Spleen (tissue), 11 donors: ENCODE results near the gene SERINC3. TPM values are rescaled to one million over a fixed set of nuclear protein-coding genes. Genes with fewer than 3 reads are reported as not detected.
"Not testable (repeated sequence)": the region's sequence is repeated elsewhere in the genome, so short reads cannot be mapped to it uniquely, and the experiment has no call there.

Experiments
- DNase-seq: peaks from one replicate; pipeline ENCODE4 v3.0.0-alpha.2; 2020
- H3K27ac ChIP-seq, 8 donors: fragments of 200-600 bp; sonication (generic) in 7 of 8; 1 replicate in 4 of 8; 2 replicates in 4 of 8; pipeline versions ENCODE4 v1.5.0 to v1.8.0; 2016 to 2021; ENCODE audit warnings: inconsistent platforms in 4 of 8, mild to moderate bottlenecking in 4 of 8, moderate library complexity in 1 of 8
- H3K27me3 ChIP-seq, 7 donors: fragments of 200-600 bp; sonication (generic) in 6 of 7; replicated peaks in 1 of 7; 1 replicate in 4 of 7; 2 replicates in 3 of 7; pipeline versions ENCODE4 v1.5.0 to v1.8.0; 2016 to 2021; ENCODE audit warnings: inconsistent platforms in 3 of 7, mild to moderate bottlenecking in 1 of 7
- H3K36me3 ChIP-seq, 6 donors: fragments of 200-600 bp; sonication (generic) in 5 of 6; 1 replicate in 4 of 6; 2 replicates in 2 of 6; pipeline versions ENCODE4 v1.5.0 to v1.8.0; 2016 to 2021; ENCODE audit warnings: inconsistent platforms in 2 of 6
- H3K4me1 ChIP-seq, 6 donors: fragments of 200-600 bp; sonication (generic) in 5 of 6; 1 replicate in 3 of 6; 2 replicates in 3 of 6; pipeline versions ENCODE4 v1.5.0 to v1.8.0; 2016 to 2021; ENCODE audit warnings: inconsistent platforms in 3 of 6
- H3K4me3 ChIP-seq, 8 donors: fragments of 200-600 bp; sonication (generic) in 7 of 8; 1 replicate in 4 of 8; 2 replicates in 4 of 8; pipeline versions ENCODE4 v1.5.0 to v1.8.0; 2016 to 2021; ENCODE audit warnings: inconsistent platforms in 4 of 8, mild to moderate bottlenecking in 4 of 8, moderate library complexity in 2 of 8
- H3K9me3 ChIP-seq, 8 donors: fragments of 200-600 bp; sonication (generic) in 7 of 8; 1 replicate in 4 of 8; 2 replicates in 4 of 8; pipeline versions ENCODE4 v1.5.0 to v1.8.0; 2016 to 2021; ENCODE audit warnings: inconsistent platforms in 4 of 8
- POLR2A ChIP-seq, 3 donors: fragments of 450-650 bp; IDR thresholded peaks; one replicate each; pipeline ENCODE4 v1.5.1; 2017; ENCODE audit warnings: antibody characterized with exemption in 3 of 3, mild to moderate bottlenecking in 1 of 3
- POLR2AphosphoS5 ChIP-seq, 3 donors: sonication (generic); formaldehyde crosslinking; IDR thresholded peaks; one replicate each; pipeline ENCODE4 v1.5.1; 2017; ENCODE audit warnings: antibody characterized with exemption in 3 of 3
- WGBS, 5 donors: extraction: QIAGEN DNeasy Blood & Tissue Kit in 3 of 5; methylation state at CpG; one replicate each; pipeline versions ENCODE4 v1.1.5 to v1.1.7; 2013 to 2018; 5-methylcytosine and 5-hydroxymethylcytosine counted together
- intact Hi-C: fragments of 100-400 bp; cut with DNase I; formaldehyde crosslinking; loops from one replicate; pipeline ENCODE4 v1.15.0; 2023; ENCODE audit warnings: low total_unique reads
- polyA plus RNA-seq, 3 donors: library from polyadenylated mRNA; stranded (reverse); fragments of 200-250 nt; gene quantifications; one replicate each; pipeline ENCODE4 v1.2.1, GENCODE V29; 2013
- total RNA-seq, 7 donors: library from RNA; depleted of rRNA in 3 of 7; stranded (reverse); fragments of >200 nt in 3 of 7; fragmentation: NEBNext Ultra II Directional in 4 of 7; extraction: Animal tissue kit (Norgen Biotek cat#: 25700) in 4 of 7; gene quantifications; one replicate each; pipeline versions ENCODE4 v1.1.0 to v1.2.1, GENCODE V29; 2016 to 2021
- TF ChIP-seq, protein P1 (sequence below), 11 experiments: fragments of 200-600 bp in 7 of 11; fragments of 450-650 bp in 4 of 11; sonication (generic) in 4 of 11; IDR thresholded peaks in 8 of 11; conservative IDR thresholded peaks in 3 of 11; 1 replicate in 7 of 11; 2 replicates in 4 of 11; pipeline versions ENCODE4 v1.4.0 to v1.8.0; 2016 to 2021; ENCODE audit warnings: antibody characterized with exemption in 11 of 11, inconsistent platforms in 4 of 11, mild to moderate bottlenecking in 1 of 11
- donor health status: healthy with polysubstance abuse.
- donor health status: DM: no; HTN: no; CAD: no; lungs with moderate emphysema.
- donor health status: DM: no; HTN: no; CAD: no.
- donor health status: Bipolar disorder and iron deficiency.
- donor health status: healthy.
- donor health status: DM: no; HTN: no; CAD: no.
- donor health status: DM: yes; HTN: yes; CAD: no.

The SERINC3 gene
- total and polyA plus RNA-seq, 10 donors, result 14.5 to 117 (median 85.5) TPM

DNA sequence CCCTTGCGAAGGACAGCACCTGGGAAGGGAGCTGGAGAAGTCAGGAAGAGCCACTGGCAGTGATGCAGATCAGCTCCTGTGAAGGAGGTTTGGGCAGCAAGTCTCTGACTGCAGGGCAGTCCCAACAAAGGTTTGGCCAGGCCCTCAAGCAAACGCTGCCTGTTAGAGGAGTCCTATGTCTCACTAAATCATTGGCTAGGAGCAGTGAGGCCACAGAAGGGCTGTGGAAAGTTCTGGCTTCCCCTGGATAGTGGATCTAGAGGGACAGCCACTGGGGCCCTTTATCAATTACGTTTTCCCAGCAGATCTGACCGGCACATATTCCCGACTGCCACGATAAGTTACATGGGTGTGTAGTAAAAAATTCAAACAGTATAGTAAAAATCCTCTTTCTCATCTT, 43.7 kb downstream of the SERINC3 start:
- no peak overlapping the region for H3K27ac ChIP-seq
- peaks cover 0 to 38% (median 17%) of the 10 kb centered on the region in 6 donors for H3K36me3 ChIP-seq
- TF ChIP-seq POLR2A (IDR thresholded peaks at IDR 0.05) (no peak), POLR2AphosphoS5 (IDR thresholded peaks at IDR 0.05) (no peak)
- TF ChIP-seq, protein P1, sequence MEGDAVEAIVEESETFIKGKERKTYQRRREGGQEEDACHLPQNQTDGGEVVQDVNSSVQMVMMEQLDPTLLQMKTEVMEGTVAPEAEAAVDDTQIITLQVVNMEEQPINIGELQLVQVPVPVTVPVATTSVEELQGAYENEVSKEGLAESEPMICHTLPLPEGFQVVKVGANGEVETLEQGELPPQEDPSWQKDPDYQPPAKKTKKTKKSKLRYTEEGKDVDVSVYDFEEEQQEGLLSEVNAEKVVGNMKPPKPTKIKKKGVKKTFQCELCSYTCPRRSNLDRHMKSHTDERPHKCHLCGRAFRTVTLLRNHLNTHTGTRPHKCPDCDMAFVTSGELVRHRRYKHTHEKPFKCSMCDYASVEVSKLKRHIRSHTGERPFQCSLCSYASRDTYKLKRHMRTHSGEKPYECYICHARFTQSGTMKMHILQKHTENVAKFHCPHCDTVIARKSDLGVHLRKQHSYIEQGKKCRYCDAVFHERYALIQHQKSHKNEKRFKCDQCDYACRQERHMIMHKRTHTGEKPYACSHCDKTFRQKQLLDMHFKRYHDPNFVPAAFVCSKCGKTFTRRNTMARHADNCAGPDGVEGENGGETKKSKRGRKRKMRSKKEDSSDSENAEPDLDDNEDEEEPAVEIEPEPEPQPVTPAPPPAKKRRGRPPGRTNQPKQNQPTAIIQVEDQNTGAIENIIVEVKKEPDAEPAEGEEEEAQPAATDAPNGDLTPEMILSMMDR (IDR thresholded peaks at IDR 0.05 in 8 of 11, conservative IDR thresholded peaks at IDR 0.05 in 3 of 11), result no peak
- no peaks in the 10 kb centered on the region for H3K9me3 ChIP-seq
- H3K4me1 ChIP-seq, result peaks cover 4 to 58% (median 31%) of the 10 kb centered on the region in 6 donors
- intact Hi-C loops, result loop anchor here (5.0 kb wide), 1 partner anchor 129 kb away; no protein-coding TSS in a partner anchor
- no peak for DNase-seq
- H3K27me3 ChIP-seq, result no peaks in the 10 kb centered on the region
- WGBS, 5 donors, result 75 to 95% (median 90%) methylated on average over 5 to 6 of the region's 6 CpGs
- no peak overlapping the region for H3K4me3 ChIP-seq

- peaks cover 0 to 28% (median 12%) of the 10 kb centered on the region in 6 donors for H3K36me3 ChIP-seq
- DNase-seq, result no peak
- intact Hi-C loops, result loop anchor here (5.0 kb wide), 1 partner anchor 130 kb away; no protein-coding TSS in a partner anchor
- no peak overlapping the region for H3K4me3 ChIP-seq
- no peaks in the 10 kb centered on the region for H3K9me3 ChIP-seq
- H3K27ac ChIP-seq, result peak overlapping the region in 2 of 8 donors; percentile 96 to 97
- H3K27me3 ChIP-seq, result no peaks in the 10 kb centered on the region
- peaks cover 4 to 58% (median 31%) of the 10 kb centered on the region in 6 donors for H3K4me1 ChIP-seq
- TF ChIP-seq POLR2A (IDR thresholded peaks at IDR 0.05) (no peak), POLR2AphosphoS5 (IDR thresholded peaks at IDR 0.05) (no peak)
- TF ChIP-seq, protein P1 (IDR thresholded peaks at IDR 0.05 in 8 of 11, conservative IDR thresholded peaks at IDR 0.05 in 3 of 11), result no peak
- WGBS, 5 donors, result 94 to 99% (median 96%) methylated on average over 3 of the region's 3 CpGs
Observed at GRCh38 chr20:44477151-44477550, 44.7 kb downstream of the SERINC3 start.

DNA sequence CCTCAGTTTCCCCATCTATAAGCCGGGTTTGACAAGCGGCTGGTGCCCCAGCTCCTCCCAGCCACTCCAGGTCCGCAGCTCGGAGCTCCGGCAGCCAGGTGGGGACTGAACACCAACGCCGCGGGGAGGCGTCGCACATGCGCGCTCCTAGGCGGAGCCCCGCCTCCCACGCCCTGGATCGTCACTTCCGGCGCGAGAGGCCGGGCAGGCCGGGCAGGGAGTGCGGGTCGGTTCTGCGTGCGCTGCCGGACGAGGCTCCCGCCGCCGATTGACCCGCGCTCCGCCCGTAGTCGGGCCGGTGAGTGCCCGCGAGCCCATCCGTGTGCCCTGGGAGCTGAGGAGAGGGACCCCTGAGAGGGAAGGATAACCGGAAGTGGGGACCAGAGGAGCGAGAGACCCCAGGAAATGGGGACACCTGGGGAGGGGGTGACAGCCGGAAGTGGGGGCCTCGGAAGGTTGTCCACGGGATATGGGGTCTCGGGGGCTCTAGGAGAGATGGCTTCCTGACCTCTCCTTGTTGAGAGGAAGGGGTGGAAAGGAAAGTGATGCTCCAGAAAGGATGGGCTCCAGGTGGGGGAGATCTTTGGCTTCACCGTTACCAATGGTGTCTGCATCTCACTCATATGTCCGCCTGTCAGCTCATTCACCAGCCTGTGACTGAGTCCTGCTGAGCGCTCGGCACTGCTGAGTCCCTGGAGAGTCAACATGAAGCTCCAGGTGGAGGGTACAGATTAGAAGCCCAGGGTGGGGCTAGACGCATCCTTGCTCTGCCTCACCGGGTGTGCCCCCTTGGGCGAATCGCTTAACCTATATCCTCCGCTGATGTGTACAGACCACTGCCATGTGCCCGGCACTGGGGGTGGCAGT, 45.9 kb downstream of the SERINC3 start, which contains the start of gene TTPAL:
TSS of gene TTPAL (plus strand) at position 181 of the 867 bp plus-strand sequence. CDS start 4,126 bp downstream, outside the sequence.
- Histone ChIP-seq H3K27me3 (no peaks in the 10 kb centered on the region), H3K27ac (peak within 1 kb of the TSS; percentile 85 to 97 (median 93)), H3K4me3 (peak within 1 kb of the TSS; percentile 53 to 80 (median 61)), H3K4me1 (peaks cover 4 to 57% (median 31%) of the 10 kb centered on the region in 6 donors), H3K36me3 (peaks cover 0 to 16% (median 8%) of the 10 kb centered on the region in 6 donors), H3K9me3 (no peaks in the 10 kb centered on the region)
- TF ChIP-seq, protein P1 (IDR thresholded peaks at IDR 0.05 in 8 of 11, conservative IDR thresholded peaks at IDR 0.05 in 3 of 11), result peak in 10 of 11 experiments; percentile 18 to 68 (median 45)
- TF ChIP-seq POLR2AphosphoS5 (IDR thresholded peaks at IDR 0.05), result peak; percentile 100
- TF ChIP-seq POLR2A (IDR thresholded peaks at IDR 0.05), result peak in 2 of 3 donors; percentile 95
- intact Hi-C loops, result loop anchor here (5.0 kb wide), 1 partner anchor 131 kb away; no protein-coding TSS in a partner anchor
- peak; percentile 98 for DNase-seq
- WGBS, 5 donors, result 2 to 6% (median 3%) methylated on average over 36 to 55 of the region's 55 CpGs

- Histone ChIP-seq H3K4me3 (peak overlapping the region; percentile 53 to 80 (median 61)), H3K27me3 (no peaks in the 10 kb centered on the region), H3K36me3 (peaks cover 0 to 10% (median 4%) of the 10 kb centered on the region in 6 donors), H3K27ac (peak overlapping the region; percentile 85 to 97 (median 93)), H3K4me1 (peaks cover 4 to 51% (median 31%) of the 10 kb centered on the region in 6 donors), H3K9me3 (no peaks in the 10 kb centered on the region)
- DNase-seq, result no peak
- no peak for TF ChIP-seq POLR2AphosphoS5 (IDR thresholded peaks at IDR 0.05)
- no peak for TF ChIP-seq POLR2A (IDR thresholded peaks at IDR 0.05)
- TF ChIP-seq, protein P1 (IDR thresholded peaks at IDR 0.05 in 8 of 11, conservative IDR thresholded peaks at IDR 0.05 in 3 of 11), result no peak
- WGBS, 5 donors, result 26 to 39% (median 32%) methylated on average over 2 of the region's 2 CpGs
- intact Hi-C loops, result loop anchor here (5.0 kb wide), 1 partner anchor 132 kb away; no protein-coding TSS in a partner anchor
Observed at GRCh38 chr20:44475372-44475693, 46.5 kb downstream of the SERINC3 start.

GRCh38 chr20:44472283-44472682, 49.6 kb downstream of the SERINC3 start:
- DNase-seq, H3K4me3 ChIP-seq, H3K27ac ChIP-seq, H3K27me3 ChIP-seq, H3K36me3 ChIP-seq, intact Hi-C loops, H3K9me3 ChIP-seq: not testable (repeated sequence)
- 85 to 93% (median 90%) methylated on average over 9 of the region's 9 CpGs for WGBS, 5 donors
- peaks cover 4 to 25% (median 21%) of the 10 kb centered on the region in 6 donors for H3K4me1 ChIP-seq
